ENCODE results near the gene SOX8.

GRCh38 chr16:979859-980594 is 1.5 kb upstream of the SOX8 start:
- no peak for TF ChIP-seq CTCF (IDR thresholded peaks at IDR 0.05; ENCODE audit: insufficient read depth, low read length, poor library complexity, severe bottlenecking)
- no peak for TF ChIP-seq EZH2phosphoT487 (conservative IDR thresholded peaks at IDR 0.05; ENCODE audit: low read length)

All from SU-DHL-6 (cell line).